Left lung (tissue), 10 donors: ENCODE measurements around the gene PTDSS2. TPM values are rescaled to one million over a fixed set of nuclear protein-coding genes. Genes with fewer than 3 reads are reported as not detected.
A peak's percentile ranks its signal among the peaks of the same experiment; 100 is the strongest.

Experiments used
- ATAC-seq: fragments of 200-7000 bp; cut with Tn5 transposase; one replicate; pipeline ENCODE4 v1.9.1; 2020; ENCODE audit warnings: moderate library complexity
- DNase-seq, 4 donors: peaks; one replicate each; pipeline ENCODE4 v3.0.0-alpha.2; 2013 to 2020
- H3K27ac ChIP-seq, 2 donors: fragments of 200-600 bp; sonication (generic) in 1 of 2; one replicate each; pipeline versions ENCODE4 v1.5.0 to v1.8.0; 2020 to 2021
- H3K27me3 ChIP-seq, 2 donors: fragments of 200-600 bp; sonication (generic) in 1 of 2; one replicate each; pipeline versions ENCODE4 v1.5.0 to v1.8.0; 2020 to 2021
- H3K36me3 ChIP-seq, 2 donors: fragments of 200-600 bp; sonication (generic) in 1 of 2; one replicate each; pipeline versions ENCODE4 v1.5.0 to v1.8.0; 2020 to 2021
- H3K4me1 ChIP-seq, 2 donors: fragments of 200-600 bp; one replicate each; pipeline ENCODE4 v1.8.0; 2021
- H3K4me3 ChIP-seq, 2 donors: fragments of 200-600 bp; sonication (generic) in 1 of 2; one replicate each; pipeline versions ENCODE4 v1.5.0 to v1.8.0; 2020 to 2021; ENCODE audit warnings: mild to moderate bottlenecking in 1 of 2
- H3K9me3 ChIP-seq, 2 donors: fragments of 200-600 bp; sonication (generic) in 1 of 2; one replicate each; pipeline versions ENCODE4 v1.5.0 to v1.8.0; 2020 to 2021
- CTCF ChIP-seq, 2 donors: fragments of 200-600 bp; sonication (generic) in 1 of 2; IDR thresholded peaks; one replicate each; pipeline versions ENCODE4 v1.5.0 to v1.8.0; 2021; ENCODE audit warnings: antibody characterized with exemption in 2 of 2
- intact Hi-C, 2 donors: fragments of 100-400 bp; cut with DNase I; formaldehyde crosslinking; loops; one replicate each; pipeline versions ENCODE4 v1.11.2 to v1.14.2; 2022
- polyA plus RNA-seq, 6 donors: library from polyadenylated mRNA; unstranded; fragments of 120-200 nt; gene quantifications; one replicate each; pipeline ENCODE4 v1.2.1, GENCODE V29; 2013; ENCODE audit not compliant: insufficient read length in 6 of 6
- total RNA-seq, 2 donors: library from RNA; stranded (reverse); fragmentation: NEBNext Ultra II Directional; extraction: Animal tissue kit (Norgen Biotek cat#: 25700); gene quantifications; one replicate each; pipeline ENCODE4 v1.2.1, GENCODE V29; 2021
- donor health status: DM: no; HTN: yes; CAD: no.
- donor health status: DM: no; HTN: no; CAD: no.

PTDSS2 gene
- total and polyA plus RNA-seq, 8 donors: 21.5 to 30.3 (median 25.7) TPM

GRCh38 chr11:456533-456932 is 6.5 kb downstream of the PTDSS2 start:
- Histone ChIP-seq H3K36me3 (peaks cover 0 to 56% of the 10 kb centered on the region in 2 donors), H3K4me3 (no peak overlapping the region), H3K27ac (no peak overlapping the region), H3K9me3 (no peaks in the 10 kb centered on the region), H3K4me1 (peaks cover 2 to 8% of the 10 kb centered on the region in 2 donors), H3K27me3 (no peaks in the 10 kb centered on the region)
- no peak for TF ChIP-seq CTCF (IDR thresholded peaks at IDR 0.05)
- intact Hi-C loops: no loop called here
- peak in 1 of 4 donors; percentile 43 for DNase-seq
- ATAC-seq: no peak

- Histone ChIP-seq H3K27me3 (no peaks in the 10 kb centered on the region), H3K4me3 (no peak overlapping the region), H3K9me3 (no peaks in the 10 kb centered on the region), H3K4me1 (peaks cover 0 to 3% of the 10 kb centered on the region in 2 donors), H3K36me3 (peaks cover 0 to 59% of the 10 kb centered on the region in 2 donors), H3K27ac (no peak overlapping the region)
- peak in 1 of 4 donors; percentile 37 for DNase-seq
- no peak for ATAC-seq
- intact Hi-C loops: no loop called here
- TF ChIP-seq CTCF (IDR thresholded peaks at IDR 0.05): no peak
Observed at GRCh38 chr11:457111-457760, 7.2 kb downstream of the PTDSS2 start.

- H3K27ac ChIP-seq: no peak overlapping the region
- no peaks in the 10 kb centered on the region for H3K9me3 ChIP-seq
- H3K36me3 ChIP-seq: peaks cover 0 to 47% of the 10 kb centered on the region in 2 donors
- no peak for TF ChIP-seq CTCF (IDR thresholded peaks at IDR 0.05)
- DNase-seq (peak in 1 of 4 donors; percentile 61), ATAC-seq (no peak)
- peaks cover 0 to 3% of the 10 kb centered on the region in 2 donors for H3K4me1 ChIP-seq
- intact Hi-C loops: no loop called here
- no peak overlapping the region for H3K4me3 ChIP-seq
- H3K27me3 ChIP-seq: no peaks in the 10 kb centered on the region
Observed at GRCh38 chr11:459511-460220, 9.6 kb downstream of the PTDSS2 start.

- intact Hi-C loops: no loop called here
- Histone ChIP-seq H3K27ac (peak overlapping the region in 1 of 2 donors; percentile 8), H3K36me3 (peaks cover 0 to 45% of the 10 kb centered on the region in 2 donors), H3K4me3 (no peak overlapping the region), H3K27me3 (no peaks in the 10 kb centered on the region), H3K4me1 (peaks cover 0 to 3% of the 10 kb centered on the region in 2 donors), H3K9me3 (no peaks in the 10 kb centered on the region)
- ATAC-seq (peak; percentile 72), DNase-seq (peak in 1 of 4 donors; percentile 74)
- TF ChIP-seq CTCF (IDR thresholded peaks at IDR 0.05): no peak
Observed at GRCh38 chr11:460331-461199, 10.5 kb downstream of the PTDSS2 start.
